Kidney (tissue), 14 donors: ENCODE measurements around the gene PUS3. TPM values are rescaled to one million over a fixed set of nuclear protein-coding genes. Genes with fewer than 3 reads are reported as not detected.

Source experiments
- DNase-seq, 5 donors: peaks; one replicate each; pipeline ENCODE4 v3.0.0-alpha.2; 2013 to 2020
- FAIRE-seq: peaks from 2 replicates; lab custom pipeline; 2012; peaks lifted over from hg19 to GRCh38; lab: Jason Lieb, UNC
- H3K27ac ChIP-seq, 2 donors: one replicate each; pipeline ENCODE4 v1.7.0; 2013; ENCODE audit warnings: low read depth in 2 of 2, low read length in 2 of 2, inconsistent platforms in 1 of 2
- H3K27me3 ChIP-seq: one replicate; pipeline ENCODE4 v1.7.1; 2013; ENCODE audit warnings: low read length, inconsistent platforms; ENCODE audit not compliant: control insufficient read depth, insufficient read depth
- H3K36me3 ChIP-seq, 3 donors: one replicate each; pipeline versions ENCODE4 v1.7.0 to v1.7.1; 2013; ENCODE audit warnings: low read length in 3 of 3, control low read depth in 1 of 3, inconsistent platforms in 1 of 3; ENCODE audit not compliant: insufficient read depth in 3 of 3, control insufficient read depth in 2 of 3
- H3K4me1 ChIP-seq, 3 donors: one replicate each; pipeline versions ENCODE4 v1.7.0 to v1.7.1; 2013; ENCODE audit warnings: low read length in 3 of 3, inconsistent platforms in 1 of 3, low read depth in 1 of 3; ENCODE audit not compliant: control insufficient read depth in 2 of 3, insufficient read depth in 2 of 3
- H3K4me3 ChIP-seq, 3 donors: one replicate each; pipeline versions ENCODE4 v1.7.0 to v1.8.1; 2013; ENCODE audit warnings: low read length in 3 of 3, control low read depth in 1 of 3, inconsistent platforms in 1 of 3
- H3K9ac ChIP-seq, 3 donors: one replicate each; pipeline versions ENCODE4 v1.7.0 to v1.7.1; 2013; ENCODE audit warnings: low read length in 3 of 3, control low read depth in 1 of 3, inconsistent platforms in 1 of 3
- H3K9me3 ChIP-seq, 3 donors: one replicate each; pipeline versions ENCODE4 v1.7.0 to v1.7.1; 2013; ENCODE audit warnings: low read length in 3 of 3, control low read depth in 1 of 3, inconsistent platforms in 1 of 3; ENCODE audit not compliant: control insufficient read depth in 2 of 3, insufficient read depth in 1 of 3
- intact Hi-C: fragments of 100-400 bp; cut with DNase I; formaldehyde crosslinking; loops from one replicate; pipeline ENCODE4 v1.11.1; 2022
- polyA plus RNA-seq: library from polyadenylated mRNA; stranded (reverse); fragments of 350-450 nt; fragmentation: Illumina TruSeq; extraction: RNeasy Lipid Tissue Mini Kit (QIAGEN cat#74804); gene quantifications from one replicate; pipeline ENCODE4 v1.2.3, GENCODE V29; 2014; ENCODE audit warnings: low read depth, low replicate concordance; ENCODE audit not compliant: insufficient read depth
- total RNA-seq: library from RNA; stranded (reverse); fragmentation: NEBNext Ultra II Directional; extraction: Animal tissue kit (Norgen Biotek cat#: 25700); gene quantifications from one replicate; pipeline ENCODE4 v1.2.1, GENCODE V29; 2021
- TF ChIP-seq, protein P1 (sequence below): IDR thresholded peaks from 3 replicates; pipeline ENCODE4 v1.5.1; 2012; ENCODE audit warnings: mild to moderate bottlenecking, moderate library complexity, borderline replicate concordance; ENCODE audit not compliant: insufficient read depth; ENCODE audit errors: extremely low read depth
- donor health status: control.
- donor health status: control.
- donor health status: control.
- donor health status: control.
- donor health status: control.
- donor health status: DM: yes; HTN: yes; CAD: no.
- donor health status: Normal renal cell carcinoma (clear cell type).

The PUS3 gene
- total and polyA plus RNA-seq, 2 donors from 2014 or later, result 9.4 to 9.9 TPM

DNA sequence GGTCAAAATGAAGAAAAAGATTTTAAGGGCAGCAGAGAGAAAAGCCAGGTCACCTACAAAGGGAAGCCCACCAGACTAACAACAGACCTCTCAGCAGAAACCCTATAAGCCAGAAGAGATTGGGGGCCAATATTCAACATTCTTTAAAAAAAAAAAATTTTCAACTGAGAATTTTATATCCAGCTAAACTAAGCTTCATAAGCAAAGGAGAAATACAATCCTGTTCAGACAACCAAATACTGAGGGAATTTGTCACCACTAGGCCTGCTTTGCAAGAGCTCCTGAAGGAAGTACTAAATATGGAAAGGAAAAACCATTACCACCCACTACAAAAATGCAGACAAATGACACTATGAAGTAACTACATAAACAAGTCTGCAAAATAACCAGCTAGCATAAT, 56.8 kb downstream of the PUS3 start:
- no peaks in the 10 kb centered on the region for H3K36me3 ChIP-seq
- H3K9ac ChIP-seq, result no peak overlapping the region
- TF ChIP-seq, protein P1, sequence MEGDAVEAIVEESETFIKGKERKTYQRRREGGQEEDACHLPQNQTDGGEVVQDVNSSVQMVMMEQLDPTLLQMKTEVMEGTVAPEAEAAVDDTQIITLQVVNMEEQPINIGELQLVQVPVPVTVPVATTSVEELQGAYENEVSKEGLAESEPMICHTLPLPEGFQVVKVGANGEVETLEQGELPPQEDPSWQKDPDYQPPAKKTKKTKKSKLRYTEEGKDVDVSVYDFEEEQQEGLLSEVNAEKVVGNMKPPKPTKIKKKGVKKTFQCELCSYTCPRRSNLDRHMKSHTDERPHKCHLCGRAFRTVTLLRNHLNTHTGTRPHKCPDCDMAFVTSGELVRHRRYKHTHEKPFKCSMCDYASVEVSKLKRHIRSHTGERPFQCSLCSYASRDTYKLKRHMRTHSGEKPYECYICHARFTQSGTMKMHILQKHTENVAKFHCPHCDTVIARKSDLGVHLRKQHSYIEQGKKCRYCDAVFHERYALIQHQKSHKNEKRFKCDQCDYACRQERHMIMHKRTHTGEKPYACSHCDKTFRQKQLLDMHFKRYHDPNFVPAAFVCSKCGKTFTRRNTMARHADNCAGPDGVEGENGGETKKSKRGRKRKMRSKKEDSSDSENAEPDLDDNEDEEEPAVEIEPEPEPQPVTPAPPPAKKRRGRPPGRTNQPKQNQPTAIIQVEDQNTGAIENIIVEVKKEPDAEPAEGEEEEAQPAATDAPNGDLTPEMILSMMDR, result no peak
- intact Hi-C loops, result no loop called here
- H3K4me3 ChIP-seq, result no peak overlapping the region
- no peak for FAIRE-seq
- no peaks in the 10 kb centered on the region for H3K27me3 ChIP-seq
- no peaks in the 10 kb centered on the region for H3K4me1 ChIP-seq
- no peak overlapping the region for H3K27ac ChIP-seq
- H3K9me3 ChIP-seq, result peaks cover 0 to 13% (median 0%) of the 10 kb centered on the region in 3 donors
- DNase-seq, result no peak

Other genes with a start within 250 kb of the PUS3 start
- not detected for gene ACRV1, start 222.4 kb downstream of the PUS3 start, total RNA-seq
- gene ACRV1, start 222.4 kb downstream of the PUS3 start, polyA plus RNA-seq, result not detected
- gene PATE1, start 156.9 kb downstream of the PUS3 start, total RNA-seq, result not detected
- gene PATE1, start 156.9 kb downstream of the PUS3 start, polyA plus RNA-seq, result not detected
- not detected for gene PATE2, start 124.4 kb downstream of the PUS3 start, total RNA-seq
- not detected for gene PATE2, start 124.4 kb downstream of the PUS3 start, polyA plus RNA-seq
- not detected for gene PATE3, start 115.1 kb downstream of the PUS3 start, total RNA-seq
- not detected for gene PATE3, start 115.1 kb downstream of the PUS3 start, polyA plus RNA-seq
- gene PATE4, start 69.9 kb downstream of the PUS3 start, total RNA-seq, result not detected
- not detected for gene PATE4, start 69.9 kb downstream of the PUS3 start, polyA plus RNA-seq
- 3.0 TPM for gene HYLS1, start 15.5 kb downstream of the PUS3 start, total RNA-seq
- 4.9 TPM for gene HYLS1, start 15.5 kb downstream of the PUS3 start, polyA plus RNA-seq
- 1.1 TPM for gene DDX25, start 1.3 kb upstream of the PUS3 start, total RNA-seq
- gene DDX25, start 1.3 kb upstream of the PUS3 start, polyA plus RNA-seq, result 3.8 TPM
- gene VSIG10L2, start 42.8 kb upstream of the PUS3 start, total RNA-seq, result not detected
- not detected for gene VSIG10L2, start 42.8 kb upstream of the PUS3 start, polyA plus RNA-seq
- gene CDON, start 159.7 kb upstream of the PUS3 start, total RNA-seq, result 4.0 TPM
- 0.45 TPM for gene CDON, start 159.7 kb upstream of the PUS3 start, polyA plus RNA-seq